GM12878 (cell line): ENCODE data around the gene CRYL1. TPM values are rescaled to one million over a fixed set of nuclear protein-coding genes. Genes with fewer than 3 reads are reported as not detected.
A peak's percentile ranks its signal among the peaks of the same experiment; 100 is the strongest.

ENCODE experiments used
- ATAC-seq: fragments of 200-7000 bp; cut with Tn5 transposase; 3 replicates; pipeline ENCODE4 v1.9.1; 2020; ENCODE audit warnings: mild to moderate bottlenecking, moderate library complexity
- BruUV-seq: library from RNA; stranded (reverse); fragments of 400-500 nt; replicated peaks from 2 replicates; lab custom pipeline; 2021; lab: Mats Ljungman, UMichigan
- CTCF ChIA-PET: fragments of 300-600 bp; sonication (Branson Sonifier 250); formaldehyde crosslinking; extraction: SDS; loops from one replicate; lab custom pipeline; 2021; ENCODE audit warnings: inconsistent platforms; lab: Yijun Ruan, JAX
- POLR2A ChIA-PET: fragments of 350-600 bp; formaldehyde crosslinking; extraction: SDS; loops from one replicate; lab custom pipeline; 2021; ENCODE audit warnings: inconsistent platforms; lab: Charles Lee
- RAD21 ChIA-PET: fragments of 300-600 bp; sonication (Branson Sonifier 250); formaldehyde crosslinking; loops from one replicate; lab custom pipeline; 2023; ENCODE audit warnings: antibody characterized with exemption; ENCODE audit not compliant: unreplicated experiment; lab: Charles Lee
- SMC1A ChIA-PET: fragments of 300-600 bp; sonication (Branson Sonifier 250); formaldehyde crosslinking; loops from one replicate; lab custom pipeline; 2023; ENCODE audit not compliant: unreplicated experiment, uncharacterized antibody; lab: Charles Lee
- DNase-seq: peaks from one replicate; pipeline ENCODE4 v3.0.0-alpha.2; 2011; ENCODE audit warnings: low read depth, low spot score
- FAIRE-seq: peaks from 3 replicates; lab custom pipeline; 2011; peaks lifted over from hg19 to GRCh38; lab: Jason Lieb, UNC
- H2AFZ ChIP-seq: 2 replicates; pipeline ENCODE4 v1.6.0; 2011; ENCODE audit warnings: low read depth, low read length, control low read depth; ENCODE audit not compliant: control insufficient read depth
- H3K27ac ChIP-seq: 2 replicates; pipeline ENCODE4 v1.5.1; 2011; ENCODE audit warnings: control low read depth; ENCODE audit not compliant: control insufficient read depth, insufficient read depth
- H3K27me3 ChIP-seq, 2 experiments: replicated peaks in 1 of 2; 2 replicates each; pipeline versions ENCODE4 v1.6.0 to v1.6.1; 2011; ENCODE audit warnings: low read length in 1 of 2; ENCODE audit not compliant: control insufficient read depth in 2 of 2, insufficient read depth in 2 of 2
- H3K36me3 ChIP-seq, 2 experiments: 2 replicates each; pipeline ENCODE4 v1.5.1; 2011; ENCODE audit warnings: low read length in 1 of 2; ENCODE audit not compliant: control insufficient read depth in 2 of 2, insufficient read depth in 2 of 2
- H3K4me1 ChIP-seq: 2 replicates; pipeline ENCODE4 v1.6.1; 2011; ENCODE audit warnings: mild to moderate bottlenecking, low read length, moderate library complexity, mixed read lengths; ENCODE audit not compliant: control insufficient read depth, insufficient read depth
- H3K4me2 ChIP-seq: 2 replicates; pipeline ENCODE4 v1.6.0; 2011; ENCODE audit warnings: control low read depth; ENCODE audit not compliant: control insufficient read depth, insufficient read depth
- H3K4me3 ChIP-seq: fragments of 200-600 bp; sonication (generic); 2 replicates; pipeline ENCODE4 v1.5.1; 2016
- H3K79me2 ChIP-seq: 2 replicates; pipeline ENCODE4 v1.6.0; 2011; ENCODE audit warnings: low read length; ENCODE audit not compliant: control insufficient read depth, insufficient read depth
- H3K9ac ChIP-seq: 2 replicates; pipeline ENCODE4 v1.8.0; 2011; ENCODE audit warnings: low read length, control low read depth, mixed read lengths; ENCODE audit not compliant: control insufficient read depth, insufficient read depth
- H3K9me3 ChIP-seq: replicated peaks from 3 replicates; pipeline ENCODE4 v1.5.1; 2011; ENCODE audit warnings: mild to moderate bottlenecking, low read length; ENCODE audit not compliant: control insufficient read depth, insufficient read depth
- H4K20me1 ChIP-seq: 2 replicates; pipeline ENCODE4 v1.6.0; 2011; ENCODE audit not compliant: control insufficient read depth, insufficient read depth
- BHLHE40 ChIP-seq, 2 experiments: fragments of 450-650 bp in 1 of 2; IDR thresholded peaks; 2 replicates each; pipeline ENCODE4 v1.6.1; 2011 to 2017; ENCODE audit warnings: low read depth in 2 of 2, borderline replicate concordance in 1 of 2, improper control_type of control experiment in 1 of 2, low read length in 1 of 2, mild to moderate bottlenecking in 1 of 2
- EZH2 ChIP-seq: IDR thresholded peaks from 2 replicates; pipeline ENCODE4 v1.6.1; 2012; ENCODE audit warnings: low read depth, mild to moderate bottlenecking, control low read depth, inconsistent platforms, low read length, borderline replicate concordance; ENCODE audit not compliant: control insufficient read depth
- HDGF ChIP-seq: fragments of 450-650 bp; IDR thresholded peaks from 2 replicates; pipeline ENCODE4 v1.6.1; 2016; ENCODE audit warnings: antibody characterized with exemption
- JUNB ChIP-seq: IDR thresholded peaks from 2 replicates; pipeline ENCODE4 v1.6.1; 2016; ENCODE audit warnings: antibody characterized with exemption, mild to moderate bottlenecking
- MEF2A ChIP-seq: IDR thresholded peaks from 2 replicates; pipeline ENCODE4 v1.6.1; 2011; ENCODE audit warnings: low read depth, mild to moderate bottlenecking, low read length, moderate library complexity; ENCODE audit not compliant: insufficient read depth
- MYB ChIP-seq: fragments of 150-350 bp; IDR thresholded peaks from 2 replicates; pipeline ENCODE4 v1.6.1; 2014; ENCODE audit warnings: mild to moderate bottlenecking, low read depth, low read length, borderline replicate concordance
- NBN ChIP-seq: fragments of 450-650 bp; IDR thresholded peaks from 2 replicates; pipeline ENCODE4 v1.6.1; 2016
- NFIC ChIP-seq: IDR thresholded peaks from 2 replicates; pipeline ENCODE4 v1.6.1; 2012; ENCODE audit warnings: low read depth, mild to moderate bottlenecking, inconsistent platforms, low read length, moderate library complexity
- POU2F2 ChIP-seq: IDR thresholded peaks from 3 replicates; pipeline ENCODE4 v1.6.1; 2011; ENCODE audit warnings: low read depth, mild to moderate bottlenecking, low read length, borderline replicate concordance
- SPI1 ChIP-seq: IDR thresholded peaks from 2 replicates; pipeline ENCODE4 v1.6.1; 2011; ENCODE audit warnings: low read depth, mild to moderate bottlenecking, low read length, moderate library complexity, borderline replicate concordance; ENCODE audit not compliant: insufficient read depth
- SRF ChIP-seq, 2 experiments: IDR thresholded peaks; 2 replicates each; pipeline ENCODE4 v1.6.1; 2011; ENCODE audit warnings: low read depth in 2 of 2, low read length in 2 of 2, mild to moderate bottlenecking in 1 of 2, moderate library complexity in 1 of 2
- whole genome bisulfite sequencing: methylation state at CpG from one replicate; pipeline ENCODE4 v1.1.6; 2016; ENCODE audit warnings: low lambda C conversion rate; ENCODE audit not compliant: insufficient replicate concordance, insufficient coverage; ENCODE audit errors: missing lambda C conversion rate; 5-methylcytosine and 5-hydroxymethylcytosine counted together
- in situ Hi-C: fragments of 300-500 bp; cut with MboI; formaldehyde crosslinking; loops from 9 replicates; pipeline ENCODE4 v1.14.3; 2018; ENCODE audit warnings: mixed read lengths
- intact Hi-C: fragments of 100-400 bp; cut with micrococcal nuclease; formaldehyde crosslinking; loops from one replicate; pipeline ENCODE4 v1.14.2; 2022; ENCODE audit not compliant: unreplicated experiment
- polyA plus RNA-seq, 11 experiments: library from polyadenylated mRNA; depleted of rRNA in 4 of 11; unstranded in 6 of 11; stranded (reverse) in 5 of 11; fragments of >200 nt; fragmentation: Nextera tagmentation in 4 of 11; fragmentation: Illumina TruSeq in 1 of 11; extraction: Ambion mirVana in 4 of 11; extraction: Trizol in 1 of 11; gene quantifications; 1 replicate in 1 of 11; 2 replicates in 10 of 11; pipeline versions ENCODE4 v1.2.1 to v1.2.3, GENCODE V29; 2011 to 2016; ENCODE audit warnings: inconsistent platforms in 2 of 11, missing spikeins in 2 of 11, low read depth in 1 of 11
- total RNA-seq, 4 experiments: library from RNA; depleted of rRNA in 3 of 4; stranded (reverse); fragments of >200 nt in 3 of 4; fragmentation: Illumina TruSeq in 1 of 4; extraction: Trizol in 1 of 4; gene quantifications; 2 replicates each; pipeline versions ENCODE4 v1.2.1 to v1.2.3, GENCODE V29; 2013 to 2021
- TF ChIP-seq, protein P1 (sequence below): fragments of 450-650 bp; formaldehyde crosslinking; IDR thresholded peaks from 2 replicates; pipeline ENCODE4 v1.4.0; 2022; ENCODE audit warnings: mild to moderate bottlenecking, moderate library complexity
- TF ChIP-seq, protein P2 (sequence below): fragments of 450-650 bp; IDR thresholded peaks from 2 replicates; pipeline ENCODE4 v1.6.1; 2017; ENCODE audit warnings: mild to moderate bottlenecking, low read depth, inconsistent platforms; ENCODE audit not compliant: poor library complexity, severe bottlenecking
- TF ChIP-seq, protein P3 (sequence below): fragments of 450-650 bp; IDR thresholded peaks from 2 replicates; pipeline ENCODE4 v1.6.1; 2017; ENCODE audit warnings: mild to moderate bottlenecking

CRYL1 gene
- total and polyA plus RNA-seq, 10 of the 15 experiments (the other 5 are each of a cell fraction or from before 2014, with no cell fraction given): 5.5 to 36.7 (median 12.2) TPM

DNA sequence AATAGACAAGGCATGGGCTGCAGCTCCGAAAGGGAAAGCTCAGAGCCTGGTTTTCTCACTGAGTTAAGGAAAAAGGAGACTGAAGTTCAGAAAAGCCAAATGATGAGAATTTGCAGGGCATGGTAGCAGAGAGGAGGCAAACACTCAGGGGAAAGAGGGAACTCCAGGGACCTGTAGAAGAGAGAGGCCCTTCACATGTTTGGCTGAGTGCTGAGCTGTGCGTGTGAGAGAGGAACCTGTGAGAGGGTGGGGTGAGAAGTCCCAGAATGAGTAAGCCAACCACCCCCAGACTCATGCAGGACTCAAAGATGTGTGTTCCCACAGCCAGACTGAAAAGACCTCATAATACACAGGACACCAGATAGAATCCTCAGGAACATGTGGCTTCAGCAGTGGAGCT lies 2.8 kb upstream of the CRYL1 start:
- FAIRE-seq: no peak
- ChIA-PET CTCF (interaction anchor here (0.9 to 1.0 kb wide), 2 partner anchors 12 to 300 kb away, joined by 3 read pairs; no protein-coding TSS in a partner anchor), POLR2A (no interaction called here), RAD21 (interaction anchor here (0.7 to 1.6 kb wide), 4 partner anchors 16 to 35 kb away, joined by 3 to 5 read pairs (median 3); no protein-coding TSS in a partner anchor), SMC1A (interaction anchor here (0.7 to 1.7 kb wide), 3 partner anchors 16 to 40 kb away, joined by 4 to 13 read pairs (median 9); no protein-coding TSS in a partner anchor)
- Histone ChIP-seq H3K27ac (peak overlapping the region; percentile 17; the same call in 1 of the 2 replicates), H3K4me2 (no peak overlapping the region), H3K4me3 (no peak overlapping the region), H3K4me1 (peaks cover 10% of the 10 kb centered on the region), H2AFZ (peak overlapping the region; percentile 48; the same call in 1 of the 2 replicates), H3K79me2 (no peaks in the 10 kb centered on the region; the same call in 1 of the 2 replicates), H3K9ac (no peak overlapping the region), H3K27me3 (no peaks in the 10 kb centered on the region), H3K9me3 (no peaks in the 10 kb centered on the region; the same call in 2 of the 3 replicates), H4K20me1 (no peaks in the 10 kb centered on the region), H3K36me3 (no peaks in the 10 kb centered on the region)
- ATAC-seq: no peak
- in situ Hi-C loops (no loop called here), intact Hi-C loops (loop anchor here (2.0 kb wide), 1 partner anchor 16 kb away; no protein-coding TSS in a partner anchor)
- WGBS: 46% methylated on average over 2 of the region's 2 CpGs
- peak; percentile 47 for DNase-seq
- BruUV-seq: no TSS peak
- TF ChIP-seq, protein P1, sequence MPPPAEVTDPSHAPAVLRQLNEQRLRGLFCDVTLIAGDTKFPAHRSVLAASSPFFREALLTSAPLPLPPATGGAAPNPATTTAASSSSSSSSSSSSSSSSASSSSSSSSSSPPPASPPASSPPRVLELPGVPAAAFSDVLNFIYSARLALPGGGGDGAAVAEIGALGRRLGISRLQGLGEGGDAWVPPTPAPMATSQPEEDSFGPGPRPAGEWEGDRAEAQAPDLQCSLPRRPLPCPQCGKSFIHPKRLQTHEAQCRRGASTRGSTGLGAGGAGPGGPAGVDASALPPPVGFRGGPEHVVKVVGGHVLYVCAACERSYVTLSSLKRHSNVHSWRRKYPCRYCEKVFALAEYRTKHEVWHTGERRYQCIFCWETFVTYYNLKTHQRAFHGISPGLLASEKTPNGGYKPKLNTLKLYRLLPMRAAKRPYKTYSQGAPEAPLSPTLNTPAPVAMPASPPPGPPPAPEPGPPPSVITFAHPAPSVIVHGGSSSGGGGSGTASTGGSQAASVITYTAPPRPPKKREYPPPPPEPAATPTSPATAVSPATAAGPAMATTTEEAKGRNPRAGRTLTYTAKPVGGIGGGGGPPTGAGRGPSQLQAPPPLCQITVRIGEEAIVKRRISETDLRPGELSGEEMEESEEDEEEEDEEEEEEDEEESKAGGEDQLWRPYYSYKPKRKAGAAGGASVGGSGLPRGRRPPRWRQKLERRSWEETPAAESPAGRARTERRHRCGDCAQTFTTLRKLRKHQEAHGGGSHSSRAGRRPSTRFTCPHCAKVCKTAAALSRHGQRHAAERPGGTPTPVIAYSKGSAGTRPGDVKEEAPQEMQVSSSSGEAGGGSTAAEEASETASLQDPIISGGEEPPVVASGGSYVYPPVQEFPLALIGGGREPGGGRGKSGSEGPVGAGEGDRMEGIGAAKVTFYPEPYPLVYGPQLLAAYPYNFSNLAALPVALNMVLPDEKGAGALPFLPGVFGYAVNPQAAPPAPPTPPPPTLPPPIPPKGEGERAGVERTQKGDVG (CRISPR knock-in tag): no peak
- TF ChIP-seq HDGF (peak; percentile 64), MYB (0 out of 2 replicates have a peak, but pooled peaks have one; percentile 30), BHLHE40 (IDR thresholded peaks at IDR 0.05; ENCODE audit: borderline replicate concordance in 1 of 2, low read depth in 2 of 2, low read length in 1 of 2) (peak in 1 of 2 experiments; percentile 30; a peak in 1 of 4 replicates), SRF (IDR thresholded peaks at IDR 0.05; ENCODE audit: low read depth in 2 of 2, low read length in 2 of 2) (no peak), NFIC (peak; percentile 64), SPI1 (peak; percentile 54; the same call in 1 of the 2 replicates), EZH2 (no peak), NBN (peak; percentile 76), JUNB (peak; percentile 77), MEF2A (0 out of 2 replicates have a peak, but pooled peaks have one; percentile 13), POU2F2 (0 out of 3 replicates have a peak, but pooled peaks have one; percentile 13)
- TF ChIP-seq, protein P2, sequence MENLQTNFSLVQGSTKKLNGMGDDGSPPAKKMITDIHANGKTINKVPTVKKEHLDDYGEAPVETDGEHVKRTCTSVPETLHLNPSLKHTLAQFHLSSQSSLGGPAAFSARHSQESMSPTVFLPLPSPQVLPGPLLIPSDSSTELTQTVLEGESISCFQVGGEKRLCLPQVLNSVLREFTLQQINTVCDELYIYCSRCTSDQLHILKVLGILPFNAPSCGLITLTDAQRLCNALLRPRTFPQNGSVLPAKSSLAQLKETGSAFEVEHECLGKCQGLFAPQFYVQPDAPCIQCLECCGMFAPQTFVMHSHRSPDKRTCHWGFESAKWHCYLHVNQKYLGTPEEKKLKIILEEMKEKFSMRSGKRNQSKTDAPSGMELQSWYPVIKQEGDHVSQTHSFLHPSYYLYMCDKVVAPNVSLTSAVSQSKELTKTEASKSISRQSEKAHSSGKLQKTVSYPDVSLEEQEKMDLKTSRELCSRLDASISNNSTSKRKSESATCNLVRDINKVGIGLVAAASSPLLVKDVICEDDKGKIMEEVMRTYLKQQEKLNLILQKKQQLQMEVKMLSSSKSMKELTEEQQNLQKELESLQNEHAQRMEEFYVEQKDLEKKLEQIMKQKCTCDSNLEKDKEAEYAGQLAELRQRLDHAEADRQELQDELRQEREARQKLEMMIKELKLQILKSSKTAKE: peak; percentile 60
- TF ChIP-seq, protein P3, sequence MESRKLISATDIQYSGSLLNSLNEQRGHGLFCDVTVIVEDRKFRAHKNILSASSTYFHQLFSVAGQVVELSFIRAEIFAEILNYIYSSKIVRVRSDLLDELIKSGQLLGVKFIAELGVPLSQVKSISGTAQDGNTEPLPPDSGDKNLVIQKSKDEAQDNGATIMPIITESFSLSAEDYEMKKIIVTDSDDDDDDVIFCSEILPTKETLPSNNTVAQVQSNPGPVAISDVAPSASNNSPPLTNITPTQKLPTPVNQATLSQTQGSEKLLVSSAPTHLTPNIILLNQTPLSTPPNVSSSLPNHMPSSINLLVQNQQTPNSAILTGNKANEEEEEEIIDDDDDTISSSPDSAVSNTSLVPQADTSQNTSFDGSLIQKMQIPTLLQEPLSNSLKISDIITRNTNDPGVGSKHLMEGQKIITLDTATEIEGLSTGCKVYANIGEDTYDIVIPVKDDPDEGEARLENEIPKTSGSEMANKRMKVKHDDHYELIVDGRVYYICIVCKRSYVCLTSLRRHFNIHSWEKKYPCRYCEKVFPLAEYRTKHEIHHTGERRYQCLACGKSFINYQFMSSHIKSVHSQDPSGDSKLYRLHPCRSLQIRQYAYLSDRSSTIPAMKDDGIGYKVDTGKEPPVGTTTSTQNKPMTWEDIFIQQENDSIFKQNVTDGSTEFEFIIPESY: no peak
